HFF-Myc (cell line): ENCODE results near the gene EFCAB9.

Experiments
- DNase-seq: peaks from one replicate; pipeline ENCODE4 v3.0.0-alpha.2; 2011; ENCODE audit warnings: low read depth; ENCODE audit errors: extremely low read depth
- H3K4me3 ChIP-seq: replicated peaks from 2 replicates; pipeline ENCODE4 v1.5.1; 2011; ENCODE audit warnings: low read depth, mild to moderate bottlenecking, control low read depth, low read length
- CTCF ChIP-seq: IDR thresholded peaks from 2 replicates; pipeline ENCODE4 v1.5.1; 2012; ENCODE audit warnings: mild to moderate bottlenecking, low read depth, low read length, control low read depth; ENCODE audit errors: missing control alignments

Gene EFCAB9

GRCh38 chr5:172172912-172173563, 20.9 kb upstream of the EFCAB9 start:
- no peak overlapping the region for H3K4me3 ChIP-seq
- no peak for DNase-seq
- no peak for TF ChIP-seq CTCF

- no peak for DNase-seq
- TF ChIP-seq CTCF = no peak
- no peak overlapping the region for H3K4me3 ChIP-seq
Observed at GRCh38 chr5:172173564-172174153, 20.3 kb upstream of the EFCAB9 start.

GRCh38 chr5:172175263-172175719, 18.7 kb upstream of the EFCAB9 start:
- DNase-seq = no peak
- TF ChIP-seq CTCF = no peak
- no peak overlapping the region for H3K4me3 ChIP-seq

- no peak for DNase-seq
- no peak for TF ChIP-seq CTCF
- H3K4me3 ChIP-seq = no peak overlapping the region
Observed at GRCh38 chr5:172177176-172177575, 16.8 kb upstream of the EFCAB9 start.

- no peak for DNase-seq
- no peak for TF ChIP-seq CTCF
- H3K4me3 ChIP-seq = no peak overlapping the region
Observed at GRCh38 chr5:172178301-172178987, 15.5 kb upstream of the EFCAB9 start.

GRCh38 chr5:172178991-172179989, 14.7 kb upstream of the EFCAB9 start:
- H3K4me3 ChIP-seq = no peak overlapping the region
- no peak for TF ChIP-seq CTCF
- DNase-seq = no peak
